H1 (cell line): ENCODE measurements around the gene GPR15. TPM values are rescaled to one million over a fixed set of nuclear protein-coding genes. Genes with fewer than 3 reads are reported as not detected.

ENCODE experiments used
- CTCF ChIA-PET: fragments of 300-600 bp; sonication (Branson Sonifier 250); formaldehyde crosslinking; loops from one replicate; lab custom pipeline; 2021; ENCODE audit not compliant: partially characterized antibody; lab: Charles Lee
- POLR2A ChIA-PET: fragments of 300-600 bp; sonication (Branson Sonifier 250); formaldehyde crosslinking; loops from one replicate; lab custom pipeline; 2021; ENCODE audit warnings: inconsistent platforms; ENCODE audit not compliant: partially characterized antibody; lab: Charles Lee
- DNase-seq, 2 experiments: peaks; one replicate each; pipeline versions ENCODE4 v3.0.0 to v3.0.0-alpha.2; 2010 to 2022; ENCODE audit warnings: low spot score in 2 of 2, low read depth in 1 of 2, mixed read lengths in 1 of 2
- FAIRE-seq: peaks from 2 replicates; lab custom pipeline; 2011; peaks lifted over from hg19 to GRCh38; lab: Jason Lieb, UNC
- H2AFZ ChIP-seq: 2 replicates; pipeline ENCODE4 v1.8.1; 2012; ENCODE audit warnings: low read length, inconsistent platforms
- H2AK5ac ChIP-seq: 2 replicates; pipeline ENCODE4 v1.6.1; 2013; ENCODE audit warnings: low read depth, low read length
- H2BK120ac ChIP-seq: replicated peaks from 2 replicates; pipeline ENCODE3; 2013; ENCODE audit warnings: low read depth, low read length, inconsistent platforms
- H2BK12ac ChIP-seq: 2 replicates; pipeline ENCODE4 v1.6.1; 2013; ENCODE audit warnings: low read depth, low read length
- H2BK15ac ChIP-seq: 2 replicates; pipeline ENCODE4 v1.6.1; 2013; ENCODE audit warnings: low read length
- H2BK20ac ChIP-seq: 2 replicates; pipeline ENCODE4 v1.6.1; 2013; ENCODE audit warnings: low read length
- H2BK5ac ChIP-seq: 2 replicates; pipeline ENCODE4 v1.6.1; 2013; ENCODE audit warnings: low read depth, low read length
- H3K14ac ChIP-seq: 2 replicates; pipeline ENCODE4 v1.6.1; 2013; ENCODE audit warnings: inconsistent platforms; ENCODE audit not compliant: insufficient read length
- H3K18ac ChIP-seq: 2 replicates; pipeline ENCODE4 v1.6.1; 2013; ENCODE audit warnings: low read length; ENCODE audit errors: extremely low read depth
- H3K23ac ChIP-seq: 2 replicates; pipeline ENCODE4 v1.6.1; 2013; ENCODE audit warnings: inconsistent platforms; ENCODE audit not compliant: insufficient read length
- H3K23me2 ChIP-seq: 2 replicates; pipeline ENCODE4 v1.6.1; 2013; ENCODE audit warnings: low read depth, low read length
- H3K27ac ChIP-seq: 2 replicates; pipeline ENCODE4 v1.6.1; 2011; ENCODE audit warnings: low read depth, low read length, inconsistent platforms
- H3K27me3 ChIP-seq, 4 experiments: replicated peaks in 1 of 4; 1 replicate in 1 of 4; 2 replicates in 3 of 4; pipeline versions ENCODE4 v1.6.1 to v1.8.1; 2011 to 2013; ENCODE audit warnings: low read length in 3 of 4, mild to moderate bottlenecking in 3 of 4, inconsistent platforms in 2 of 4, mixed read lengths in 2 of 4, moderate library complexity in 1 of 4; ENCODE audit not compliant: control insufficient read depth in 3 of 4, insufficient read depth in 3 of 4; ENCODE audit errors: extremely low read depth in 1 of 4
- H3K36me3 ChIP-seq, 4 experiments: 2 replicates each; pipeline versions ENCODE4 v1.6.1 to v1.8.1; 2011 to 2013; ENCODE audit warnings: mild to moderate bottlenecking in 4 of 4, low read length in 3 of 4, moderate library complexity in 2 of 4, control low read depth in 1 of 4, inconsistent platforms in 1 of 4; ENCODE audit not compliant: insufficient read depth in 4 of 4, control insufficient read depth in 2 of 4
- H3K4ac ChIP-seq: replicated peaks from 2 replicates; pipeline ENCODE3; 2013; ENCODE audit warnings: low read length, low read depth, mixed read lengths, inconsistent platforms; ENCODE audit not compliant: insufficient read length
- H3K4me1 ChIP-seq, 4 experiments: replicated peaks in 1 of 4; 1 replicate in 1 of 4; 2 replicates in 3 of 4; pipeline versions ENCODE4 v1.6.1 to v1.8.1; 2011 to 2013; ENCODE audit warnings: low read length in 3 of 4, inconsistent platforms in 2 of 4, mixed read lengths in 1 of 4; ENCODE audit not compliant: insufficient read depth in 4 of 4, control insufficient read depth in 3 of 4
- H3K4me2 ChIP-seq, 2 experiments: 2 replicates each; pipeline versions ENCODE4 v1.6.1 to v1.8.1; 2011 to 2013; ENCODE audit warnings: low read depth in 2 of 2, low read length in 2 of 2, control low read depth in 1 of 2, inconsistent platforms in 1 of 2, mild to moderate bottlenecking in 1 of 2; ENCODE audit not compliant: insufficient read depth in 1 of 2
- H3K4me3 ChIP-seq, 4 experiments: fragments of 200-600, 300-600 bp in 1 of 4; sonication (generic), shearing (Covaris generic), sonication (Bioruptor Twin) in 1 of 4; 2 replicates each; pipeline versions ENCODE4 v1.5.1 to v1.8.1; 2011 to 2016; ENCODE audit warnings: low read length in 4 of 4, low read depth in 3 of 4, control low read depth in 2 of 4, inconsistent platforms in 2 of 4, mild to moderate bottlenecking in 2 of 4, mixed read lengths in 1 of 4, moderate library complexity in 1 of 4; ENCODE audit not compliant: insufficient read depth in 2 of 4; ENCODE audit errors: extremely low read depth in 1 of 4
- H3K56ac ChIP-seq: replicated peaks from 2 replicates; pipeline ENCODE3; 2013; ENCODE audit warnings: low read depth, mild to moderate bottlenecking, mixed read lengths, low read length, inconsistent platforms; ENCODE audit not compliant: insufficient read length
- H3K79me1 ChIP-seq: 2 replicates; pipeline ENCODE4 v1.6.1; 2013; ENCODE audit warnings: low read depth, low read length, control low read depth
- H3K79me2 ChIP-seq, 2 experiments: 2 replicates each; pipeline versions ENCODE4 v1.6.1 to v1.8.1; 2012 to 2013; ENCODE audit warnings: low read length in 2 of 2, mild to moderate bottlenecking in 2 of 2, inconsistent platforms in 1 of 2; ENCODE audit not compliant: insufficient read depth in 2 of 2, control insufficient read depth in 1 of 2
- H3K9ac ChIP-seq, 4 experiments: replicated peaks in 1 of 4; 1 replicate in 1 of 4; 2 replicates in 3 of 4; pipeline versions ENCODE4 v1.6.1 to v1.8.1; 2011 to 2013; ENCODE audit warnings: low read depth in 3 of 4, low read length in 3 of 4, control low read depth in 2 of 4, mild to moderate bottlenecking in 2 of 4, moderate library complexity in 2 of 4, inconsistent platforms in 1 of 4; ENCODE audit errors: extremely low read depth in 1 of 4
- H3K9me3 ChIP-seq, 2 experiments: 2 replicates each; pipeline versions ENCODE4 v1.6.1 to v1.8.1; 2012 to 2013; ENCODE audit warnings: mild to moderate bottlenecking in 2 of 2, moderate library complexity in 2 of 2, control low read depth in 1 of 2, inconsistent platforms in 1 of 2, low read depth in 1 of 2, low read length in 1 of 2, mixed read lengths in 1 of 2; ENCODE audit not compliant: insufficient read depth in 2 of 2
- H4K20me1 ChIP-seq, 2 experiments: replicated peaks in 1 of 2; 2 replicates each; pipeline versions ENCODE3 to v1.8.1; 2011 to 2013; ENCODE audit warnings: inconsistent platforms in 2 of 2, low read length in 2 of 2, mild to moderate bottlenecking in 1 of 2; ENCODE audit not compliant: insufficient read depth in 2 of 2, control insufficient read depth in 1 of 2
- H4K5ac ChIP-seq: 2 replicates; pipeline ENCODE4 v1.6.1; 2013; ENCODE audit warnings: low read length, low read depth, mixed read lengths, inconsistent platforms; ENCODE audit not compliant: insufficient read length
- H4K8ac ChIP-seq: 2 replicates; pipeline ENCODE4 v1.8.0; 2013; ENCODE audit warnings: mild to moderate bottlenecking, moderate library complexity, low read length, inconsistent platforms; ENCODE audit not compliant: insufficient read depth; ENCODE audit errors: extremely low read depth
- H4K91ac ChIP-seq: replicated peaks from 2 replicates; pipeline ENCODE3; 2013; ENCODE audit warnings: low read length, mixed read lengths, inconsistent platforms; ENCODE audit not compliant: insufficient read length
- BCL11A ChIP-seq, 2 experiments: IDR thresholded peaks; one replicate each; pipeline ENCODE4 v1.6.1; 2011; ENCODE audit warnings: low read depth in 2 of 2, low read length in 2 of 2, mild to moderate bottlenecking in 2 of 2
- GTF2F1 ChIP-seq: IDR thresholded peaks from 2 replicates; pipeline ENCODE4 v1.6.1; 2012; ENCODE audit warnings: low read depth, low read length, improper control_type of control experiment, borderline replicate concordance
- SIX5 ChIP-seq: IDR thresholded peaks from 2 replicates; pipeline ENCODE4 v1.6.1; 2011; ENCODE audit warnings: mild to moderate bottlenecking, low read depth, low read length
- WGBS, 2 experiments: shearing (Covaris generic) in 1 of 2; methylation state at CpG; one replicate each; pipeline versions ENCODE4 v1.1.6 to v1.1.7; 2013 to 2015; ENCODE audit warnings: low lambda C conversion rate in 2 of 2, mixed read lengths in 2 of 2, inconsistent platforms in 1 of 2, low coverage in 1 of 2, missing lambda C conversion rate in 1 of 2; ENCODE audit not compliant: insufficient replicate concordance in 2 of 2, insufficient coverage in 1 of 2, insufficient read length in 1 of 2; ENCODE audit errors: extremely low coverage in 1 of 2, missing lambda C conversion rate in 1 of 2; 5-methylcytosine and 5-hydroxymethylcytosine counted together
- polyA plus RNA-seq, 7 experiments: library from polyadenylated mRNA; depleted of rRNA in 3 of 7; stranded (reverse) in 5 of 7; unstranded in 2 of 7; fragments of >200 nt in 5 of 7; fragments of 200-250 nt in 2 of 7; gene quantifications; 1 replicate in 5 of 7; 2 replicates in 1 of 7; 4 replicates in 1 of 7; pipeline versions ENCODE4 v1.2.1 to v1.2.3, GENCODE V29; 2011 to 2013; ENCODE audit warnings: missing spikeins in 2 of 7, mixed read lengths in 2 of 7
- total RNA-seq: library from RNA; stranded (reverse); fragmentation: NEBNext Ultra II Directional; extraction: Animal tissue kit (Norgen Biotek cat#: 25700); gene quantifications from 2 replicates; pipeline ENCODE4 v1.2.1, GENCODE V29; 2021
- TF ChIP-seq, protein P1 (sequence below): IDR thresholded peaks from 2 replicates; pipeline ENCODE4 v1.6.1; 2012; ENCODE audit warnings: inconsistent platforms

GPR15 gene
- total and polyA plus RNA-seq, 2 of the 8 experiments (the other 6 are each of a cell fraction or from before 2014, with no cell fraction given): not detected

DNA sequence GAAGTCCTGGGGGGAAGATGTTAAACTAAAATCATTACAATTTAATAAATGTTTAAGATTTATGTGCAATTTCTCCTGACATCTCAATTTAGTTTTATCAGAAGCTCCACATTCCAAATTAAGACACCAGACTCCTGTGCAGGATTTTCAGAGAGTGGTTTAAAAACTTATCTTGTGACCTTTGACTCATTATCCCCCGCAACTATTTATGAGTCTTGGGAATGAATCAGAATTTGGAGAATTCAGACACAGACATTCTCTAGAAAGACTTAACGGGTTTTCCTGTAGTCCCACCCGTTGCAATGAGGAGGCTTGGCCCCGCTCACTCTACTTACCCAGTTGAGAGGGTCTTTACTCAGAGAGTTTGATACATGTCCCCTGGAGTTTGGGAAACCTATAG is 27.2 kb upstream of the GPR15 start:
- Histone ChIP-seq H3K18ac (no peak overlapping the region), H3K36me3 (no peaks in the 10 kb centered on the region), H4K5ac (no peak overlapping the region), H3K56ac (no peak overlapping the region), H4K91ac (no peak overlapping the region), H3K4ac (no peak overlapping the region), H3K27ac (no peak overlapping the region), H3K9me3 (no peaks in the 10 kb centered on the region), H2BK15ac (no peak overlapping the region), H4K20me1 (no peaks in the 10 kb centered on the region), H2BK5ac (no peak overlapping the region), H4K8ac (no peak overlapping the region), H3K4me1 (no peaks in the 10 kb centered on the region), H3K27me3 (no peaks in the 10 kb centered on the region), H3K14ac (no peak overlapping the region), H3K4me3 (no peak overlapping the region), H3K4me2 (no peak overlapping the region), H2BK12ac (no peak overlapping the region), H3K79me2 (no peaks in the 10 kb centered on the region), H2AFZ (no peak overlapping the region), H3K79me1 (no peaks in the 10 kb centered on the region), H2BK120ac (no peak overlapping the region), H3K23ac (no peak overlapping the region), H2AK5ac (no peak overlapping the region), H3K9ac (no peak overlapping the region), H3K23me2 (no peaks in the 10 kb centered on the region), H2BK20ac (no peak overlapping the region)
- DNase-seq (no peak), FAIRE-seq (no peak)
- TF ChIP-seq SIX5 (no peak), GTF2F1 (no peak), BCL11A (IDR thresholded peaks at IDR 0.05; ENCODE audit: low read depth in 2 of 2, low read length in 2 of 2) (no peak)
- TF ChIP-seq, protein P1, sequence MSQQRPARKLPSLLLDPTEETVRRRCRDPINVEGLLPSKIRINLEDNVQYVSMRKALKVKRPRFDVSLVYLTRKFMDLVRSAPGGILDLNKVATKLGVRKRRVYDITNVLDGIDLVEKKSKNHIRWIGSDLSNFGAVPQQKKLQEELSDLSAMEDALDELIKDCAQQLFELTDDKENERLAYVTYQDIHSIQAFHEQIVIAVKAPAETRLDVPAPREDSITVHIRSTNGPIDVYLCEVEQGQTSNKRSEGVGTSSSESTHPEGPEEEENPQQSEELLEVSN: no peak
- ChIA-PET CTCF (no interaction called here), POLR2A (no interaction called here)
- WGBS, 2 experiments: 96% methylated on average over 4 of the region's 4 CpGs; no CpG with 5 or more reads in 1 of the 2 experiments
